SKM-1 (cell line): ENCODE data around the gene U2AF2.

Source experiments
- DNase-seq: peaks from one replicate; lab custom pipeline; 2025; ENCODE audit not compliant: unreplicated experiment; lab: John Stamatoyannopoulos, UW

The U2AF2 gene

GRCh38 chr19:55621205-55621672, 33.6 kb upstream of the U2AF2 start:
- DNase-seq = no peak

- no peak for DNase-seq
Measured at GRCh38 chr19:55621673-55622231, 33.1 kb upstream of the U2AF2 start.

- DNase-seq = no peak
Measured at GRCh38 chr19:55622242-55622969, 32.4 kb upstream of the U2AF2 start.

GRCh38 chr19:55623130-55623529, 31.7 kb upstream of the U2AF2 start:
- no peak for DNase-seq

GRCh38 chr19:55623561-55623960, 31.3 kb upstream of the U2AF2 start:
- DNase-seq = no peak

GRCh38 chr19:55624109-55625003, 30.5 kb upstream of the U2AF2 start, which contains the start of gene ZNF784:
Gene ZNF784, minus strand, starts transcription at chr19:55624566. Its CDS starts 5 bp downstream, at chr19:55624561.
- peak; percentile 37 for DNase-seq

- DNase-seq = no peak
Measured at GRCh38 chr19:55625004-55625326, 29.9 kb upstream of the U2AF2 start.

GRCh38 chr19:55626350-55626749, 28.5 kb upstream of the U2AF2 start:
- no peak for DNase-seq

GRCh38 chr19:55632463-55632834, 22.4 kb upstream of the U2AF2 start:
- DNase-seq = peak; percentile 15

GRCh38 chr19:55633861-55634260, 21.0 kb upstream of the U2AF2 start:
- no peak for DNase-seq

GRCh38 chr19:55635334-55635717, 19.5 kb upstream of the U2AF2 start:
- DNase-seq = no peak

- no peak for DNase-seq
Measured at GRCh38 chr19:55635856-55636440, 18.9 kb upstream of the U2AF2 start.

- DNase-seq = no peak
Measured at GRCh38 chr19:55636723-55637122, 18.1 kb upstream of the U2AF2 start.

- DNase-seq = no peak
Measured at GRCh38 chr19:55637534-55637933, 17.3 kb upstream of the U2AF2 start.

- DNase-seq = peak; percentile 11
Measured at GRCh38 chr19:55638864-55639359, 15.9 kb upstream of the U2AF2 start.

GRCh38 chr19:55640043-55640576, 14.7 kb upstream of the U2AF2 start:
- no peak for DNase-seq

GRCh38 chr19:55640577-55641425, 14.0 kb upstream of the U2AF2 start, which contains the start of gene ZNF580:
Gene ZNF580, plus strand, starts transcription at chr19:55641002. Its CDS starts 1,507 bp downstream, at chr19:55642509.
- no peak for DNase-seq

GRCh38 chr19:55641426-55642152, 13.2 kb upstream of the U2AF2 start:
- DNase-seq = no peak
